T-helper 22 cell (primary cell): ENCODE measurements around the gene THAP3.
A peak's percentile ranks its signal among the peaks of the same experiment; 100 is the strongest.
"Not testable (repeated sequence)": the region's sequence is repeated elsewhere in the genome, so short reads cannot be mapped to it uniquely, and the experiment has no call there.

Experiments
- DNase-seq: peaks from one replicate; pipeline ENCODE4 v3.0.0-alpha.2; 2020; ENCODE audit warnings: low read depth

The THAP3 gene

DNA sequence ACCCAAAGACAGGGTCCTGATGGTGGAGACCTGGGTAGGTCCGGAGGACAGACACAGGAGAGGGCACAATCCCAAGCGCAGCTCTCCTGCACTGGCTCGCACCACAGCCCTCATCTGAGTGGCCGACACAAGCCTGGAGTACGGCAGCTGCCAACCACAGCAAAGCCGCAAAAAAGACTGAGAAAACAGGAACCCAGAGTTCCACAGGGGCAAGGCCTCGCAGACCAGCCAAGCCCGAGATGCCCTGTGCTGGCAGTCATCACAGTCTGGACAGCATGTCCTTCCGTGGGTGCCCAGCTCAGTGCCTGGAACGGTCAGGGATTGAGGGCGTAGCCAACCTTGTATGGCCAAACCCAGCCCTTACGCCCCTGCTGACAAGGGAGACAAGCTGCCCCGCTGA lies 33.4 kb upstream of the THAP3 start:
- no peak for DNase-seq

DNA sequence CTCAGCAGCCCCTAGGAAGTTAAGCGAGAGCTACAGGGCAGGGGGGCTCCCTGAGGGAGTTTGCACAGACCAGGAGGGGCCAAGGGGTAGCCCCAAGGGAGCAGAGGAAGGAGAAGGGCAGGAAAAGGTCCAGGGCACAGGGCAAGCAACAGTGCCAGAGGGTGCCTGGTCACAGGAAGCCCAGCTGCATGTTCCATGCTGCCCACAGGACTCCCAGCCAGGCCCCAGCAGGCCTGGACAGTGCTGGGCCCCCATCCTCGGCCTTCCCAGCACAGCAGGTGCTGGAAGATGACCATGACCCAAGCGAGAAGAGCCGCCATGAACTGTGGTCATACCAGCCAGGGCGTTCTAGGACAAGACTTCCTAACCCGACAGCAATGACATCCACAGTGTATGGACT lies 33.0 kb upstream of the THAP3 start:
- no peak for DNase-seq

DNA sequence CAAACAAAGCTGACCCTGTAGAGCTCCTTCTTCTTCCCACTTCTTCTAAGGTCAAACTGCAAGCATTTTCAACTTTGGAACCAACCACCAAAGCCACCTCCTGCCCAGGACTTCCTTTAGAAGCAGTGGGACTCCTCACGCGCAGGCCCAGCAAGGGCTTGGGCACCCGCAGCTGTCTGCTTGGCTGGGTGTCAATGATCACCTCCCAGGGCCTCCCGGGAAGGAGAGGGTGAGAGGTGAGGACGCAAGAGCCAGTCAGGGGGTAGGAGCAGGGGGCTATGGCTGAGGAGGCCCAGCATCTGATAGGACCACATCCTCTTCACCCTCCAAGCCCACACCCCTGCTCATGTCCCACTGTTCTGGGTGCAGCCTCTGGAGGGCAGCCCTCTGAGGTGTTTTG lies 32.2 kb upstream of the THAP3 start:
- DNase-seq, result no peak

DNA sequence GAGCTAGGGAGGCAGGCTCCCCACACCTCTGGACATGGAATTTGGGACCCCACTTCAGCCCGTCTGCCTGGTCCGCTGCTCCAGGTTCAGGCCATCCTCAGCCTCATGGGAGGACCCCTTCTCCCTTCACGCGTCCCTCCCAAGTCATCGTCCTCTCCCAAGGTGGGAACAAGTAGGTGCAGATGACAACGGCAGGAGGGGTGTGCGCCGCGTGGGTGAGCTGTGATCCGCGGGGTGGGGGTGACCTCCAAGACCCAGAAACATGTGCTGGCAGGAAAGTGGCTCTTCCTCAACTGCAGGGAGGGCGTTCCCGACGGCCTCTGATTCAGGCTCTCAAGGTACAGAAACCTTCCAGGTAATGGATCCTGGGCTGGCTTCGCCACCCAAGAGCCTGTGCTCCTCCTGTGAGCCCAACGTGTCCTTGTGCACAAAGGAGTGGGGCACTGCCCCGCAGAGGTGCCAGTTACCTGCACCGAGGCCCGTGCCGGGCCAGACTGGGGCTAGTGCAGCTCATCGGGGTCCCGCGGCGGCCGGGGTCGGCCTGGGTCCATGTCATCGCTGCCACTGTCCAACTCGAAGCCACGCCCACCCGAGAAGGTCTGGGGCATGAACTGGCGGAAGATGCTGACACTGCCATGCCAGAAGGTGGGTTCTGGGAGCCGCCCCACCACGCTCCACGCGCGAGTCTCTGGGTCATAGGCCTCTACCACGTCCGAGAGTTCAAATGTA lies 31.6 kb upstream of the THAP3 start:
- DNase-seq, result no peak

DNA sequence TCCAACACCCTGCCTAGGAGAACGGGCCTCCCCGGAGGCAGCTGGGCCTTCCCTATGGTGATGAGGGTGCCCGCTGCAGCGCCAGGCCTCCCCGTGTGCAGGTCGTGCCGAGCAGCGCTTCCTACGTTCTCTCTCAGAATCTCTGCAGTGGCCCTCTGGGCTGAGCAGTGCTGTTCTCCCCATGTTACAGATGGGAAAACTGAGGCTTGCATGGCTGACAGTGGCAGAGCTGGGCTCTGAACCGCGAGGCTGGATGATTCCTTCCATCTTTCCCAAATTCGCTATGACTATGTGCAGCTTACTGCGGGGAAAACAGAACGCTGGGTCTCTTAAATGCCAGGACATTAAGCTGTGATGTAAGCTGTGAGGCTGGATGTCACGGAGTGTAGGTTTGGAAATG lies 30.9 kb upstream of the THAP3 start:
- no peak for DNase-seq

DNA sequence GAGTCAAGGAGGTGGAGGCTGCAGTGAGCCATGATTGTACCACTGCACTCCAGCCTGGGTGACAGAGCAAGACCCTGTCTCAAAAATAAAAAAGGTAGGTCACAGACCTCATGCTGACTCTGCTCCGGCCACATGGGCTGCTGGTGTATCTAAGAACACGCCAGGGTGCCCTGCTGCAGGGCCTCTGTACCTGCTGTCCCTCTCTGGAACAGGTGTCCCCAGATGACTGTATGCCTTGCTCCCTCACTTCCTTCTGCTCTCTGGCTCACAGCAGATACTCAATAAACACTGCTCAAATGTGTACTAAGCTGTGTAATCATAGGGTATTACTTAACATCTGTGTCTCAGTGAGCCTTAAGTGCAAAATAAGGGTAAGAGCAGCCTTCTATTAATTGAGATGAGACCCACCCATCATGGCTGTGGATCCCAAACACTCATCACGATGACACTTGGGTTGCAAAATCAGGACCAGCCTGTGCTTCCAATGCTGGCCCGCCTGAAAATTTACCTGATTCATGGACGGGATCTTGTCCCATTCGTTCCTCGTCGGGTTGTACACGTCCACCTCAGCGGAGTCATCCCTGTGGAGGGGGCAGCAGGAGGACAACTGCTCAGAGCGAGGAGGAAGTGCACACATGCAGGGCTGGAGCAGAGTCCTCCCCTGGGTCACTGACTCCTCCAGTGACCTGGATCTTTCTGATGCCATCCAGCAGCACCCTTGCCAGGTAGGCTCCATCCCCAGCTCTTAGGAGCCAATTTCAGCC lies 29.5 kb upstream of the THAP3 start:
- DNase-seq, result no peak

DNA sequence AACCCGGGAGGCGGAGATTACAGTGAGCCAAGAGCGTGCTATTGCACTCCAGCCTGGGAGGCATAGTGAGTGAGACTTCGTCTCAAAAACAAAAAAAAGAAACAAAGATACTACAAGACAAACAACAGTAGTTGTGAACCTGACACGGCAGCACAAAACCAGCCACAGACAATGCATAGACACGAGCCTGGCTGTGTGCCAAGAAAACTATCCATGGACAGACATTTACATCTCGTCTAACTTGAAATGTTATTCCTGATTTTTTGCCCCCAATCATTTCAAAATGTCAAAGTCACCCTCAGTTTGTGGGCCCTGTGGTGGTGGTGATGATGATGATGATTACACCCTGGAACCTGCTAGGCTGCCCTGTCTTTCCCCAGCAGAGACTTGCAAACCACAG lies 28.3 kb upstream of the THAP3 start:
- no peak for DNase-seq

DNA sequence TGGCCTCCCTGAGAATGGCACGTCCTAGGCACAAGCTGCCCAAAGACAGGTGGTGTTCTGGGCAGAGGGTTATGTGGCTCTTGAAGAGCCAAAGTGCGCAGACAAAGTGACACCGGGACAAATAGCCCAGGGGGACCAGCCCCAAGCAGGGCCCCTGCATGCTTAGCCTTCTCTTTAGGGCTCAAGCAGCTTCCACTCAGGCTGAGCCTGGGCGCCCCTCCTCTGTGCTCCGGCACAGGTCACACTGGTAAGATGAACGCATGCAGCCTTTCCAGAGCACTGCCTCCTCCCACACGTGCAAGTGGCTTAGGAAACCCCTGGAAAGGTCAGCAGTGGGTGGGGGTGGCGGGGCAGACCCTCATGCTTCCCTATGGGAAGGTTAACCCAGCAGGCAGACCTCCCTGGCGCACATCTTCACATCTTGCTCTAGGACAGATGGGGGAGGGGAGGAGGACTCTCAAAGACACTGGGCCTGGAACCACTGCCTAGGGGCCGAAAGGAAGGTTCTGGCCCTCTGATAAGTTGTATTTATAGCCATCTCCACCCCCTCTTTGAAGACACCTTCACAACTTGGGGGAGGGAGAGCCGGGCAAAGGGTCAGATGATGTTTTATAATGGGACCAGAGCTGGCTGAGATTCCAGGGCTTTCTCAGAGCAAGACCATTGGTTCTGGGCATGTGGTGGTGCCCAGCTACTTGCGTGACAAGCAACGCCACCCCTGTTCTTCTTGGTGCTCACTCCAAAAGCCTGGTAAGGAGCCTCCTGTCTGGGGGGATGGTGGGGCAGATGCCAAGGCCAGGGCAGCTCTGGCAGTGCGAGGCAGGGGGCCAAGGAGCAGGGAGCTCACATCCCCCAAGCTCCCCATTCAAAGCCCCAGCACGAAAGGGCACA lies 27.5 kb upstream of the THAP3 start:
- DNase-seq, result no peak

DNA sequence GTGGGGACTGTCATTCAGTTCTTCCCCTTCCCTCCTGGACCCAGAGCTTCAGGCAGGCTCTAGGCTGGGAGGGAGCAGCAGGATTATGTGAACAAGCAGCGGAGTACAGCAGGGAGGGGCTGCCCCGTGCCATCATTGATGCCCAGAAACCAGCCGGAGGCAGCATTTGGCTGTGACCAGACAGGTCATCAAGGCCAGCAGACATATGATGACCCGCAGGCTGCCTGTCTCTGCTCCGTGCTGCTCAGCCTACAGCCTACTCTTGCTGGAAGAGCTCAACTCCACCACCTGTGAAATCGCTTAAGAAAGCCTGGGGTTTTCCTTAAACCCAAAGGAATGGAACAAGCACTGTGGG lies 26.9 kb upstream of the THAP3 start:
- no peak for DNase-seq

DNA sequence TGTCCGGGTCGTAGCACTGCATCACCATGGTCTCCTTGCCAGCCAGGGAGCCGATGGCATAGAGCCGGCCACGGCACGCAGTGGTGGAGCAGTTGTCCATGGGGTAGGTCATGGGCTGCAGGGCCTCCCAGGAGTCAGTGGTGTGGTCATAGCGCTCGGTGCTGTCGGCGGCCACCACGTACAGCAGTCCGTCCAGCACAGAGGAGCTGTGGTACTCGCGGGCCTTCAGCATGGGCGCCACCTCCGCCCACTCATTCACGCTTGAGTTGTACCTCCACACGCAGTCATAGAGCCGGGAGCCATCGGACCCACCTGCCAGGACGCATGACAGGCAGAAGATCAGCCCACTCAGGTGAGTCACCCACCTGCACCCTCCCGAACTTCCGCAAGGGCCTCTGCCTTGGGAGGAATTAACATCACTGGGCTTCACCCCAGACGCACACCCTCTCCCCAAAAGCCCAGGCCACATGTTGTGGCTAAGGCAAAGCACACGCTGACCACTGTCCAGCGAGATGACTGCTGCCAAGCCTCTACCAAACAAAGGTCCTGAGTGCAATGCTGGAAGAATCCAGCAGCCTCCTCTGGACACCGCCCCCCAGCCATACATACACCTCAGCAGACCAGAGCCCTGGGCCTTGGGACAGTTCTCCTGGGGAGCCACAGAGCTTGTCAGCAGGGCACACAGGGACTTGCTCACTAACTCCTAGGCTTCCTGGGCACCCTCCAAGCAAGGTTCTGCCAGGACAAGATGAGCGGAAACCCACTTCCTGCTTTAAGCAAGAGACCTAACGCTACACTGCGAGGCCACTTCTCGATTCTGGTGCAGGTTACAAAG lies 25.3 kb upstream of the THAP3 start:
- peak; percentile 45 for DNase-seq

DNA sequence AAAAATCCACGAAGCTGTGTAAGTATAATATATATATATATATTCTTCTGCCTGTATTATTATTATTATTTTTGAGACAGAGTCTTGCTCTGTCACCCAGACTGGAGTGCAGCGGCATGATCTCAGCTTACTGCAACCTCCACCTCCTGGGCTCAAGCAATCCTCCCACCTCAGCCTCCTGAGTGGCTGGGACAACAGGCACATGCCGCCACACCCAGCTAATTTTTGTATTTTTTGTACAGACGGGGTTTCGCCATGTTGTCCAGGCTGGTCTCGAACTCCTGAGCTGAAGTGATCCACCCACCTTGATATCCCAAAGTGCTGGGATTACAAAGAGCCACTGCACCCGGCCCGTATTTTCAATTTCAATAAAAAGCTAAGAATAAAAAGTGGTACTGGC lies 24.7 kb upstream of the THAP3 start:
- DNase-seq, result not testable (repeated sequence)

DNA sequence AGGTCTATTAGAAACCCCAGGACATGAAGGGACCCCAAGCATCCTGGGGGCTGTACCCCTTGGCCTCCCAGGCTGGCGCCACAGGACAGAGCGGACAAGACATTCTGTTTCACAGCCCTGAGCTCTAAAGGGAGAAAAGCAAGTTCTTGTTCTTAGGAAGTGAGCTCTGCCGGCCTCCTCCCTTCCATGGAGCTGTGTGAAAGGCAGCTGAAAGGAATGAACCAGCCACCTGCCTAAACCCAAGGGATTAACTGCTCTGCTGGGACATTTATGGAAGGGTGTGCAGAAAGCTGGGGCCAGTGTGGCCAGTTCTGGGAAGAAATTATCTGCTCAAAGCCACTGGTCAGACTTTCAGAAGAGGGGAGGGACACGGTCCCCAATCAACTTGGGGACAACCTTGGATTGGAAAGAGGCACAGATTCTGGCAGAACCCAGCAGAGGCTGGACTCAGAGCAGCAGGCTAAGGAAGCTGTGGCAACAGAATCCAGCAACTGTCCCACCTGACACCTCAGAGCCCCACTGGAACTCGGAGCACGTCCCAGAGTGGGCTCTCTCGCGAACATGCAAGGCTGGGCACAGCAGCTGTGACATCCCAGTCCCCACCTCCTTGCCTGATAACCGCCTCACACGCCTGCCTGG lies 24.1 kb upstream of the THAP3 start:
- no peak for DNase-seq

DNA sequence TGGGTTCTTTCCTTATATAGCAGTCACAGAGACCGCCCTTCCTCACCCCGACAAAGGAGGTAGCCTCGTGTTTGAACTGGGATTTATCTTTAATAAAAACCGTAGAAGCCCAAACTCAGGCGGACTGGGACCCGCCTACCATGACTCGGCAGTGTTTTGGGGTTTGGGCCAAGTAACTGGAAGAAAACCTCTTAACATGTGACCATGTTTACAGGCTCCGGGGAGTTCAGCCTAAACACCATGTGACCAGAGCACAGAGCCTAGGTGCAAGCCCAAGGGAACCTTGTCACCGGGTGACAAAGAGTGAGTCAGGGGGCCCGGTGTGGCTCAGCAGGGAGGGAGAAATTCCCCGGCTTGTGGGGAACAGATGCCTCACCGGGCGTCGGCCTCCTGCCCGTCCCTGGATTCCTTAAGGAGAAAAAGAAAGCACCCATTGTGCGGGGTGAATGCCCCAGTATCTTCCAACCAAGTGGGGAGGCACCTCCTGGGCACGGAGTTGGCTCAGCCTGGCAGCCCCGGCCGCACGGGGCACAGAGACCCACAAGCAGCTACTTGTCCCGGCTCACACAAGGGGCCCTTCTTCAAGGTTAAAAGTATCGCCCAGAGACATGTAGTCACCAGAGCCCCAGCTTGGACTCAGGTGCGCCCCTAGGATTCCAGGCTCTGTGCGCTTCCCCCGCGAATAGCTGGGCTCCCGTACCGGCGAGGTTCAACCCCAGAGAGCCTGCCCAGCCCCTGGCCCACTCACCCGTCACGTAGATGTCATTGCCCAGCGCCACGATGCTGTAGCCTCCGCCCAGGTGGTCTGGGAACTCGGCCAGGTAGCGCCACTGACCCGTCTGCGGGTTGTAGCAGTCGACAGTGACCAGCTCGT lies 23.4 kb upstream of the THAP3 start:
- DNase-seq, result peak; percentile 78

DNA sequence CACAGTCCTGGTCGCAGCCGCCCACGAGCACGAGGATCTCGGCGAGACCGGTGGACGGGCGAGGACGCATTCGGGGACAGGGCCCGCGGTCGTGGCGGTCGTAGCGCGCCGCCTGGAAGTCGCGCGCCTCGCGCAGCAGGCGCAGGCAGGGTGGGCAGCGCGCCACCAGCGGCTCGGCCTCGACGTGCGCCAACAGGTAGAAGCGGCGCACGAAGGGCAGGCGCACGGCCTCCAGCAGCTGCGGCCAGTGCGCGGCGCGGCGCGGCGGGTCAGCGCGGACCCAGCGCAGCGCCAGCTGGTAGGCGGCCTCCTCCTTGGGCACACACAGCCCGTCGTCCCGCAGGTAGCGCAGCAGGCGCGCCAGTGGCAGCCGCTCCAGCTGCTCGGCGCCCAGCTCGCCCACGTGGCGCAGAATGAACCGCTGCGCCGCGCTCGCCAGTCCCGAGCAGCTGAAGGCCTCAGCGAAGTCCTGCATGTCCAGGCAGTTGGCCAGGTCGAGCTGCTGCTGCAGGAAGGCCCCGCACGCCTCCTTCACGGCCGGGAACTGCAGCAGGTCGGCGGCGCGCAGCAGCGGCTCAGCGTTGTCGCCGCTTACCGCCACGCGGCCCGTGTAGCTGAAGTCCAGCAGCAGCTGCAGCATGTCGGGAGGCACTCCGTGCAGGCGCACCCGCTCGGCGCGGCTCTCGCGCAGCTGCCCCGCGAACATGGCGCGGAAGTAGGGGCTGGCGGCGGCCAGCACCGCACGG lies 22.6 kb upstream of the THAP3 start:
- no peak for DNase-seq

DNA sequence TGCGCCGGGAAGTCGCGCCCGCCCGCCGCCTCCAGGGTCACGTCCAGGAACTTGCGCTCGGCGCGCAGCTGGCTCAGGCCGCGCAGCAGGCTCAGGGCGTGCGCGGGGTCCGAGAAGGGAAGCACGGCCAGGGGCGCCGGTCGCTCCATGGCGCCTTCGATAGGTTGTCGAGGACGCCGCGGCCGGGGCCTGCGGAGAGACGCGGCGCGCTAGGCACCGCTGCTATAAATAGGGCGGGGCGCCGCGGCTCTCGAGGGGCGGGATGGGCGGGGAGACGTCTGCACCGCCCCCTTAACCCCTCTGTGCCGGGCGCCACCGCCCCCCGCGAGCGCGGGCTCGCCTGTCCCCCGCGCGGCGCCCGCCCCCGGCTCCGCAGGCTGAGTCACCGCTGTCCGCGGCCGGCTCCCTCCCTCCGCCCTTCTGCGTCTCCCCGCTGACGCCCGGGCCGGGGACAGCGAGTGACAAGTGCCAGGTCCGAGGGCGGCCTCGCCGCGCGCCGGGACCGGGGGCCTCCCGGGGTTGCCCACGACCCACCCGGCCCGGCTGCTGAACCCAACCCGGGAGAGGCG lies 21.9 kb upstream of the THAP3 start, which contains the start of gene KLHL21:
Gene KLHL21 (minus strand): TSS at position 201 of the 569 bp plus-strand sequence. CDS start 52 bp downstream, at position 149.
- DNase-seq, result peak; percentile 75

DNA sequence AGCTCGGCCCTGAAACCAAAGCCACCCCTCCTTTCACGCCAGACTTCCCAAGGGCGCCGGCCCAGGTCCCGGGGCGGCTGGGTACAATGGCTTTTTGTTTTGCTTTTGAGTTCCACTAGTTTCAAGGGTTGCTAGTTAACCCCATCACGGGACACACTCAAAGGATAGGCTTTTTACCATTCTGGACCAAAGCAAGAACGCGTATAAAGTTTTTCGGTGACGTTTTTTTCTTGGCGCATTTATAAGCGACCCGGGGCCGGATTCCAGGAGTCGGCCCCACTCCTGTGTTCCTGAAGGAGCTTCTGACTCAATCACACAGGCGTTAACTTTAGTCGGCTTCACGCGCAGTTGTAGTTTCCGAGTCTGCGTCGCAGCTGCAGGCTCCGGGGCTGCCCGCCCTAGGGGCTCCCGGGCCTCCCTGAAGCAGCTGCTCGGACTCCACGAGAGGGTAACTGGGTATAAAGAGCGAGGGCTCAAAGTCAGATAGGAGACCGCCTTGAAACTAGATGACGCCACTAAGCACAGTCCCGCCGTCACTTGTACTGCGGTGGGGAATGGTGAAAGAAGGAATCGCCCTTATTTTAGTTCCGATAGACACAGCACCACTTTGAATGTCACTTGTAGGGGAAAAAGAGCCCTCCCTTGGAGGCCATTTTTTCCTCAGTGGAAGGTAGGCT lies 21.3 kb upstream of the THAP3 start:
- DNase-seq, result peak; percentile 39

DNA sequence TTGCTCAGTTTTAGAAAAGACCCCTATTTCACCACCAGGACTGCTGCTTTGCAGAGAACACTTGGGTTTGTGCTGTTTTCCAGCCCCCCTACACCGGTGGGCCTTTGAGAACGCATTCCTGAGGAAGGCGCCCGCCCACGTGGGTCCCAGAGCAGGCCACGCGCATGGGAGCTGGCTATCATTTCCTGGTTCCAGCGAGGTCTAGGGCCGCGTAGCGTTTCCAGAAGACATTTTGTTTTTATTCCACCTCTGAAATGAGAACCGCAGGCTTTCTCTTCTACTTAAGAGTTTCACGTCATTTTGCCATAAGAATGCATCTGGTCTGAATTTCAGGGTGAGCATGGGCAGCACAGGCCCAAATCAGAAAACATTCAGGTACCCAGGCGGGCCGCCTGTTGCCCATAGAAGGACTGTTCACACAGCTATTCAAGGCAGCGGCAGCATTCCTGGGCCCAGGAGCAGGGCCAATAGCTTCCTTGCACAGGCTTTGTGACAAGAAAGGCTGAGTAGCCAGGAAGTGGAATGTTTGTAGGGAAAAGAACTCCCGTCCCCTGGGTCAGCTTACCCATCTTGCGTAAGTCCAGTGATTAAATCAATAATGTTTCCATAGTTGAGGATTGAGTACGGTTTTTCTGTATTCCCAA lies 20.6 kb upstream of the THAP3 start:
- DNase-seq, result no peak
